Tibial artery (tissue), 4 donors: Measurements from ENCODE around the gene SHOC2.

Experiments
- DNase-seq, 2 donors: peaks; one replicate each; pipeline ENCODE4 v3.0.0-alpha.2; 2019
- H3K27ac ChIP-seq, 2 donors: fragments of 200-600 bp; sonication (generic) in 1 of 2; 1 replicate in 1 of 2; 2 replicates in 1 of 2; pipeline ENCODE4 v1.5.1; 2018 to 2019; ENCODE audit warnings: mild to moderate bottlenecking in 1 of 2
- H3K27me3 ChIP-seq, 2 donors: fragments of 200-600 bp; sonication (generic) in 1 of 2; one replicate each; pipeline versions ENCODE4 v1.5.1 to v1.6.0; 2016 to 2019
- H3K36me3 ChIP-seq, 3 donors: fragments of 200-600 bp; sonication (generic) in 2 of 3; one replicate each; pipeline ENCODE4 v1.5.1; 2016 to 2019; ENCODE audit warnings: mild to moderate bottlenecking in 2 of 3
- H3K4me1 ChIP-seq, 4 donors: fragments of 200-600 bp; sonication (generic) in 2 of 4; 1 replicate in 3 of 4; 2 replicates in 1 of 4; pipeline ENCODE4 v1.5.1; 2016 to 2019
- H3K4me3 ChIP-seq, 2 donors: fragments of 200-600 bp; sonication (generic) in 1 of 2; 1 replicate in 1 of 2; 2 replicates in 1 of 2; pipeline ENCODE4 v1.5.1; 2018 to 2019; ENCODE audit warnings: mild to moderate bottlenecking in 2 of 2
- H3K9me3 ChIP-seq, 3 donors: fragments of 200-600 bp; sonication (generic) in 1 of 3; one replicate each; pipeline ENCODE4 v1.5.1; 2016 to 2019
- intact Hi-C: fragments of 100-400 bp; cut with DNase I; formaldehyde crosslinking; loops from one replicate; pipeline ENCODE4 v1.15.0; 2023; ENCODE audit warnings: low total_unique reads
- TF ChIP-seq, protein P1 (sequence below), 2 experiments: fragments of 200-600 bp in 1 of 2; fragments of 450-650 bp in 1 of 2; IDR thresholded peaks; one replicate each; pipeline ENCODE4 v1.5.1; 2017 to 2019; ENCODE audit warnings: antibody characterized with exemption in 2 of 2, mild to moderate bottlenecking in 1 of 2, moderate library complexity in 1 of 2

The SHOC2 gene

DNA sequence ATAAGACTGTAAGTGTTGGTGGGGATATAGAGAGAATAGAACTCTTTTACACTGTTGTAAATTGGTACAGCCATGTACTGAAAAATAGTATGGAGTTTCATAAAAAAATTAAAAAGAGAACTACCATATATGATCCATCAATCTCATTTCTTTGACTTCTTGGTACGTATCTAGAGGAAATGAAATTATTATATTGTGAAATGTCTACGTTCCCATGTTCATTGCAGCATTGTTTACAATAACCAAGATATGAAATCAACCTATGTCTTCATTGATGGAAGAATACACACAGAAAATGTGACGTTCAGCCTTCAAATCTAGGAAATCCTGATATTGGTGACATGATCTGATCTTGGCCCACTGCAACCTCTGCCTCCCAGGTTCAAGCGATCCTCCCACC lies 32.0 kb downstream of the SHOC2 start:
- no peaks in the 10 kb centered on the region for H3K4me1 ChIP-seq

DNA sequence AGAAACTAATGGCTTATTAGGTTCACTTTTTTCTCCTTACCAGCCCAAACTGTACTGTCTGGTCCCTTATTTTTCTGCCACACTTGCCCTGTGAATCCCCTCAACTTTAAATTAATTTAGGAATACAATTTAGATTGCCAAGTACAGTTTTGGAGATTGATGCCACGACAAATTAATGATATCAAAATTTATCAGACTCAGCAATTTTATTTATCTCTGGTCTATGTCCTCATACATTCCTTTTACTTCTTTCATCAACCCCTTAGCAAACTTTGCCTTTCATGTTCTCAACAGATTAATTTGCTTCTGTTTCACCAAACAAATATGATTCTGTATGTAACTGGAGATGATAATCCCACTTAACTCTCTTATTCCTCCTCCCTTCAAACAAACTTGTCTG lies 38.2 kb downstream of the SHOC2 start:
- no peaks in the 10 kb centered on the region for H3K27me3 ChIP-seq
- no peak for DNase-seq
- no peak overlapping the region for H3K27ac ChIP-seq
- H3K9me3 ChIP-seq: no peaks in the 10 kb centered on the region
- H3K4me1 ChIP-seq: peaks cover 0 to 22% (median 4%) of the 10 kb centered on the region in 4 donors
- no peaks in the 10 kb centered on the region for H3K36me3 ChIP-seq
- no peak overlapping the region for H3K4me3 ChIP-seq
- TF ChIP-seq, protein P1, sequence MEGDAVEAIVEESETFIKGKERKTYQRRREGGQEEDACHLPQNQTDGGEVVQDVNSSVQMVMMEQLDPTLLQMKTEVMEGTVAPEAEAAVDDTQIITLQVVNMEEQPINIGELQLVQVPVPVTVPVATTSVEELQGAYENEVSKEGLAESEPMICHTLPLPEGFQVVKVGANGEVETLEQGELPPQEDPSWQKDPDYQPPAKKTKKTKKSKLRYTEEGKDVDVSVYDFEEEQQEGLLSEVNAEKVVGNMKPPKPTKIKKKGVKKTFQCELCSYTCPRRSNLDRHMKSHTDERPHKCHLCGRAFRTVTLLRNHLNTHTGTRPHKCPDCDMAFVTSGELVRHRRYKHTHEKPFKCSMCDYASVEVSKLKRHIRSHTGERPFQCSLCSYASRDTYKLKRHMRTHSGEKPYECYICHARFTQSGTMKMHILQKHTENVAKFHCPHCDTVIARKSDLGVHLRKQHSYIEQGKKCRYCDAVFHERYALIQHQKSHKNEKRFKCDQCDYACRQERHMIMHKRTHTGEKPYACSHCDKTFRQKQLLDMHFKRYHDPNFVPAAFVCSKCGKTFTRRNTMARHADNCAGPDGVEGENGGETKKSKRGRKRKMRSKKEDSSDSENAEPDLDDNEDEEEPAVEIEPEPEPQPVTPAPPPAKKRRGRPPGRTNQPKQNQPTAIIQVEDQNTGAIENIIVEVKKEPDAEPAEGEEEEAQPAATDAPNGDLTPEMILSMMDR (IDR thresholded peaks at IDR 0.05): no peak
- intact Hi-C loops: no loop called here

More for the DNA sequence above, 32.0 kb downstream of the SHOC2 start:
- no peak overlapping the region for H3K27ac ChIP-seq
- H3K9me3 ChIP-seq: no peaks in the 10 kb centered on the region
- H3K36me3 ChIP-seq: no peaks in the 10 kb centered on the region
- no peak overlapping the region for H3K4me3 ChIP-seq
- intact Hi-C loops: no loop called here
- DNase-seq: no peak
- H3K27me3 ChIP-seq: no peaks in the 10 kb centered on the region
- TF ChIP-seq, protein P1 (IDR thresholded peaks at IDR 0.05): no peak

DNA sequence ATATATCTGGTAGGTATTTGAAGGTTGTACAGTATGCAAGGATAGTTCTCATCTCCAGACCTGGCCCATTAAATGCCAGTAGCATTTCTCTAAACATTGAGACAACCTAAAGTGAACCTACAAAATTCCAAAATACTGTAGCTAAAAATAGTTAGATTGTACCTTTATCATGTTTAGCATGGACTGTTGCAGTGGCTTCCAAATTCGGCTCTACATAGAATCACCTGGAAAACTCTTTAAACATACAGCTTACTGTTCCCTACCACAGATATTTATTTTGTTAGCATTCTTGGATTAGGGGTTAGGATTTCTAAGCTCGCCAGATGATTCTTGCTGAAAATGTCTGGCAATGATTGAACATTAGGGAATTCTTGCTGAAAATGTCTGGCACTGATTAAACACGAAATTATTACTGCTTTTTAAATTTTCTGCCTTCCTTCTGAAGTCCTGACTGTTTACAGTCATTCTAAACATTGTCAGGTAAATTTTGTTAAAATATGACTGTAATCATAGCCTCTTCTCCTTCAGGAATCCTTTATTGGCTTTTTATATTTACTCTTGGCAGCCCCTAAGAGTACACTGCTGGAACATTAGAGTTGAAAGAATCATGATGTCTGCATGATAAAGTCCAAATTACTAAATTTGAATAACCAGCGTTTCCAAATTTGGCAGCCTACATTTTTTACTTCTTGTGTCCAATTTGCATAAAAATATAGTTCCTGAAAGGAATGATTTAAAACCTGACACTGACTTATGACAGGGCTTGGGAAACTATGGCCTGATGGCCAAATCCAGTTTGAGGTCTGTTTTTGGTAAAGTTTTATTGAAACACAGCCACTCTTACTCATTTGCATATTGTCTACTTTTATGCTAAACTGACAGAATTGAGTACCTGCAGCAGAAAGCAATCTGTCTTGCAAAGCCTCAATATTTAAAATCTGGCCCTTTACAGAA lies 40.3 kb downstream of the SHOC2 start:
- no peak for DNase-seq
- Histone ChIP-seq H3K4me1 (peaks cover 0 to 30% (median 5%) of the 10 kb centered on the region in 4 donors), H3K27me3 (no peaks in the 10 kb centered on the region), H3K36me3 (no peaks in the 10 kb centered on the region), H3K4me3 (no peak overlapping the region), H3K9me3 (no peaks in the 10 kb centered on the region), H3K27ac (no peak overlapping the region)
- intact Hi-C loops: no loop called here
- TF ChIP-seq, protein P1 (IDR thresholded peaks at IDR 0.05): no peak

DNA sequence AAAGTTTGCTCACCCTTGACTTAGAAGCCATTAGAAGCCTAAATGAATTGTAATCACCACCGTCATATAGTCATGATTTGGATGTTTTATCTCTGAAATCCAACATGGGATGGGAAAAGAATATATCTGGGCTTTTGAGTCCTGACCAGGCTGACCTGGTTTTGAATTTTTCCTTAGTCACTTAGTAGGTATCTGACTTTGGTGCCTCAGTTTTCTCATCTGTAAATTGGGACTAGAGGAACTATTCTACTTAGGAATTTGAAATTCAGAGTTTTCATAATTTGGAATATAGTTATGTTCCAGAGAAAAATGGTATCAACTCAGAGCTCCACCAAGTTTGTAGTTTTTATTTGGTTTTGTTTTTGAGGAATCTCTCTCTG lies 40.9 kb downstream of the SHOC2 start:
- no peaks in the 10 kb centered on the region for H3K27me3 ChIP-seq

DNA sequence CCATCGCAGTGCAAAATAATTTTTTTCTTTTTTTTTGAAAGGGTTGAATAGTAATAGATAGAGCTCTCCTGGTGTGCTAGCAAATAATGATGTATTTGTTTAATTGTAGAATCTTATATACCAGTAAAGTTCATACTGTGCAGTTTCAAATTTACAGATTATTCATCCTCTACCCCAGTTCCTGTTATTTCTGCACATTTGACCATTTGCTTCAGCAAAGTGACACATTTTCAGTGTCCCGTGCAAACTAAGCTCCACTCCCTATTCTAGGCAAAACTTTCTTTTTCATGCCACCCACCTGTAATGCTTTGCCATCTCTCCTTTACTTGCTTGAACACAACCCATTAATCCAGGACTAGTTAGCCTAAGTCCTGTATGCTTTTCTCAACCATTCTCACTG lies 43.0 kb downstream of the SHOC2 start:
- H3K27me3 ChIP-seq: no peaks in the 10 kb centered on the region
- TF ChIP-seq, protein P1 (IDR thresholded peaks at IDR 0.05): no peak
- no peaks in the 10 kb centered on the region for H3K9me3 ChIP-seq
- no peak for DNase-seq
- intact Hi-C loops: no loop called here
- H3K27ac ChIP-seq: no peak overlapping the region
- H3K36me3 ChIP-seq: no peaks in the 10 kb centered on the region
- H3K4me3 ChIP-seq: no peak overlapping the region
- H3K4me1 ChIP-seq: peaks cover 0 to 50% (median 5%) of the 10 kb centered on the region in 4 donors

More for the DNA sequence above, 40.9 kb downstream of the SHOC2 start:
- DNase-seq: no peak
- H3K36me3 ChIP-seq: no peaks in the 10 kb centered on the region
- H3K4me3 ChIP-seq: no peak overlapping the region
- peaks cover 0 to 30% (median 5%) of the 10 kb centered on the region in 4 donors for H3K4me1 ChIP-seq
- no peaks in the 10 kb centered on the region for H3K9me3 ChIP-seq
- intact Hi-C loops: no loop called here
- H3K27ac ChIP-seq: no peak overlapping the region
- TF ChIP-seq, protein P1 (IDR thresholded peaks at IDR 0.05): no peak
